ENCODE data around the gene ADAMTS9.

The ADAMTS9 gene

DNA sequence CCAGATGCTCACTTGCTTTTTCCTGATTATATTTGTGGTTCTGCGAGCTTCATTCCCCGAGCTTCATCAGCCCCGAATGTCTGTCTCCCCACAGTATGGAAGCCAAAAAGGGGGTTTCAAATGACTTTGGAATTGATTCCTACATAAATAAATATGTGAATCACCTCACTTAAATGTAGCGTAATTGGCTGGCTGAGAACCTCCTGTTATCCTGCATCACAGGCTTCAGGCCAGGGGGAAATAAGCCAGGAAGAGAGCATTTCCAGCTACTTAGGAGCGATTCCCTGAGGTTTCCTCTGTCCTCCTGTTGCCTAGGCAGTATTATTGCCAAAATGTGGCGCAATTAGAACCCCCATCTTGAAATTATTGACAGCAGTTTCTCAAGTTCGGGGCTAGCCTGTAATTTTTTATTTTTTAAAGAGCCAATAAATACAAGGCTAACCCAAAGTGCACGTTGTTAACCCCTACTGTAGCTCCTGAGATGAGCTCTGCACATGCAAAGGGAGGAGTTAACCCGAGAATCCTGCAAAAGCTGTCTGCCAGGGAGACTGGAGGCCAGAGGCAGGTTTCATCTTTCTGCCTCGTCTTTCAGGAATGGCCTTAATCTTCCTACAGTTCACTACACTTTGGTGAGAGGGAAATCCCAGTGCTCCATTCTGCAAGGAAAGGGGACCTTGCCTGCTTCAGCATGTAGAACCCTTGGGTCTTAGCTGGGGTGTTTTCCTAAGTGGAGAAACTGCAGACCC is 148.2 kb downstream of the ADAMTS9 start:
- DNase-seq (ENCODE audit: low read depth), result no peak

DNA sequence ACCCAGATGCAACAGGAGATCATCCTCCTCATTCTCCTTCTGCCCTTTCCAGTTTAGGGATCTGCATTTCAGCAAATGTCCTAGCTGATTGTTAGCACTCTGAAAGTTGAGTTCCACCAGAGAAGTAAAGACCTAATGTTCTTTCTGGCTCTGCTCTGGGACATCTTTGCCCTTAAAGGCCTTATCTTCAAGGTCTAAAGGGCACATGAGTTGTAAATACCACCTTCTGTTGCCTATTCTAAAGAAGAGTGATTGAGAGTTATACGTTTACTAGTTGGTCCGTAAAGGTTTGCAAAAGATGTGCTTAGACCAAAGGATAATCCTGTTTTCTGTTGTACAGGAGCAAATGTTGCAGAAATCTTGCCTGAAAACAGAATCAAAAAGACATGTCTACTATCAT is 151.6 kb downstream of the ADAMTS9 start:
- DNase-seq (ENCODE audit: low read depth), result no peak

DNA sequence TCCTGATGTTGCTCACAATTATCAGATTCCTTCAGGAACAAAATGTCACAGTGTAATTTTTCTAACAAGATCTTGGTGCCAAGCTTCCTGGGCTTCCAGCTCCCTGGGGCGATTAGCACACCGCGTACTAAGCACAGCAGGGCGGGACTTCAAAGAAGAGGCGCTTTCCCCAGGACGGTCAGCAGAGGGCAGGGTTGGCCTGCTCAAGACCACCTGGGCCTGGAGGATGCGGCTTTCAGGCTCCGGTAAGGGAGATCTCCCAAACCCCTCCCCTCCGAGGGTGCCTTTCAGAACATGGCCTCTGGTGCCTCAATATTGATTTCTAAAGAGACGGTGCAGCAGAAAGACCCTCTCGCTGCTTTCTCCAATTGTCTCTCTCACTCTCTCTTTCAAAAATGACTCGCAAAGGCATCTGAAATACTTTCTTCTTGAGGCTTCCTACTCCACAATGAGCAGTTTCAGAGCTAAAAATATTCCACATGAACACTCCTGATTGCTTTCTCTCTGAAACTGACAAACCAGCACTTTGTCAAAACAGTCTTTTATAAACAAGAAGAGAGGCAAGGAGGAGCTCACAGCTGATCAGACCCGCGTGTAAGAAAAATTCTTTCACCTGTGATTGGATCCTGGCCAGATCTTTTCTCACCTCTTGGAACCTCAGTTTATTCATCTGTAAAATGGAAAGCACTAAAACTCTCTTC is 154.0 kb downstream of the ADAMTS9 start:
- peak; percentile 0 for DNase-seq (ENCODE audit: low read depth)

DNA sequence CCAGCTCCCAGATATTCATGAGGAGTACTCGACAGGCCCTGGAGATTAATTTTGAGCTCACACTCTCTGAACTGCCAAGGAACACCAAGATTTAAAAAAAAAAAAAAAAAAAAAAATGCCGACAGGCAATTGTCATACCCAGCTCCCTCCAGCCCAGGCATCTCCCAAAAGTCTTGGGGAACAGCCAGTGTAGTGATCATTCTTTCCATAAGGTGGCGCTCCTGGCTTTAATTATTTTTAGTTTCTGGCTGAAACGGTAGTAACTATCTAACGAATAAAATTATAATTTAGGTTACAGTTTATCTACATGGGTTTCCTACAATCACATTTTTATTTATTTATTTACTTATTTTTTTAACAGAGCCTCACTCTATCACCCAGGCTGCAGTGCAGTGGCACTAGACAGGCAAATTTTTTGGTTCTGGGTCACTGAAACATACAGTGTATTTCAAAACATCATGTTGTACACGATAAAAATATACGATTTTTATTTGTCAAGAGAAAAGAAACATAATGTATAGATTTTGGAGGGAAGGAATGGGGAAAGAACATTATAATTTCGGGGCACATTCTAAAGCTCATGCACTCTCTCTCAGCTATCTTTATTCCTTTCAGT is 157.3 kb downstream of the ADAMTS9 start:
- DNase-seq (ENCODE audit: low read depth), result no peak

DNA sequence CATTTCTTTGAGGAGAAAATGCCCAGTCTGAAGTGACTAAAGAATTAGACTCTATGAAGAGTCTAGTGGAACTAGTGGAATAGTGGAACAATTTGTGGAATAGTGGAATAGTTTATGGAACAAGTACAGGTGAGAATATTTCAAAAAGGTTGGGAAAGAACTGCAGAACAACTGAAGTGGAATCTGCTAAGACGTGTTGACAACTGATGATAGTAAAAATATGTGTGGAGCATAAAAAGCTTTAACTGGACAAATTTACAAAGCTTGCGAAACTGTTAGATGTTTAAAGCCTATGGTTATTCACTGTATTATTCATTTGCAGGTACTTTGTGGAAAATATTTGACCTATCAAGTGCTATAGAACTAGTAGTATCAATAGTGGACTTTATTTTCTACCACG is 164.5 kb downstream of the ADAMTS9 start:
- no peak for DNase-seq (ENCODE audit: low read depth)

DNA sequence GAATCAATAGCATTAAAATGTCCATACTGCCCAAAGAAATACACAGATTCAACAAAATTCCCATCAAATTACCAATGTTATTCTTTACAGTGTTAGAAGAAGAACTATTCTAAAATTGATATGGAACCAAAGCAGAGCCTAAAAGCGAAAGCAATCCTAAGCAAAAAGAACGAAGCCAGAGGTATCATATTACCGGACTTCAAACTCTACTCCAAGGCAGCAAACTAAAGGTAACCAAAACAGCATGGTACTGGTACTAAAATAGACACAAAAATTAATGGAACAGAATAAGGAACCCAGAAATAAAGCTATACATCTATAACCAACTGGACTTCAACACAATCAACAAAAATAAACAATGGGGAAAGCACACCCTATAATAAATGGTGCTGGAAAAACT is 167.5 kb downstream of the ADAMTS9 start:
- no peak for DNase-seq (ENCODE audit: low read depth)

DNA sequence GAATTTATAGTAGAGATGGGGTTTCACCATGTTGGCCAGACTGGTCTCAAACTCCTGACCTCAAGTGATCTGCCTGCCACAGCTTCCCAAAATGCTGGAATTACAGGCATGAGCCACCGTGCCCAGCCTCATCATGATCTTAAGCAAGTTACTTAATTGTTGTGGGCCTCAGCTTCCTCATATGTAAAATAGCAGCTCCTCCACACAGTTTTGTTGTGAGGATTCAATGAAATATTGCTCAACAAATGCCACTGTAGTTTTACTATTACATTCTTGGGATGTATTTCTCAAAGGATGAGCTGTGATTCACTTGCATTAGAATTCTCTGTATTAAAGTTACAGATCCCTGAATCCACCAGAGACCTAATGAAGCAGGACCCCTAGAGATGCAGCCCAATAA is 168.8 kb downstream of the ADAMTS9 start:
- no peak for DNase-seq (ENCODE audit: low read depth)

DNA sequence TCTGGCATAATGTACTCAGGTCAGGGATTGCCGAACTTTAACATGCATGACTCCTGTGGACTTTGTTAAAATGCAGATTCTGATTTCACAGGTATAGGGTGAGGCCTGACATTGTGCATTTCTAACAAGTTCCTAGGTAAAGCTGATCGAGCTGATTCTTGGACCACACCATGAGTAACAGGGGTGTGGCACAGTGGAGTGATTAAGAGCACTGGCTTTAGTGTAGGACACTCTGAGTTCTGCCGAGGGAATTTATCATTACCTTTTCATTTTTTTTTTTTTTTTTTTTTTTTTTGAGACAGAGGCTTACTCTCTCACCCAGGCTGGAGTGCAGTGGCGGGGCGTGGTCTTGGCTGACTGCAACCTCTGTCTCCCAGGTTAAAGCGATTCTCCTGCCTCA is 169.3 kb downstream of the ADAMTS9 start:
- DNase-seq (ENCODE audit: low read depth), result no peak

DNA sequence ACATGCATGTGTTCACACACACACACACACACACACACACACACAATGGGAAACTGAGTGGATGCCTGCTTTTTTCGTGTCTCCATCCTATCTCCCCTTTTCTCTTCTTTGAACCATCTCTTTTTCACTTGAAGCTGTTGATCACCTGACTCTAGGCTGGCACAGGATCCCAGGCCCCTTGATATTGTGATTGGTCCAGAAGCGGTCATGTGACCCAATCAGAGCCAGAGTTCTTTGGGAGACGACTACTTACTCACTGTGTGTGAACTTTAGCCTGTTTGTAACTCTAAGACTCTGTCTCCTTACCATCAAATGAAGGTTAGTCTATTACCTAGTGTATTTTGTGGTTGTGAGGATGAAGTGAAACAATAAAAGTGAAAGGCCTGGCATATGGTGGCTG is 172.9 kb downstream of the ADAMTS9 start:
- DNase-seq (ENCODE audit: low read depth), result no peak

DNA sequence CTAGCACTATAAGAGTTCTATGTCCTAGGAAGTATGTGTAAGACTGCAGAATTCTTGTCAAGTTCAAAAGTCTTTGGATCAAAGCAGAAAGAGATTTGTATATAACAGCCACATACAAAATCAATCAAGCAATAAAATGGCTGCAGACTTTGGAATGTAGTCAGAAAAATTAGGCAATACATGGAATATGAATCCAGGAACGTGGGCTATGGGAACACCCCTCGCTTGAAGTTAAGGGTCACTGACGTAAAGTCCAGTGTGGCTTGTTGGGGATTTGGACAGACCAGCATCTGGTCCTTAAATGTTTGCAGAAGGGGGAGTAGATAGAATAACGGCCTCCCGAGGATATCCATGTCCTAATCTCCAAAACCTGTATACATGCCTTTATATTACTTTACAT is 178.6 kb downstream of the ADAMTS9 start:
- no peak for DNase-seq (ENCODE audit: low read depth)

DNA sequence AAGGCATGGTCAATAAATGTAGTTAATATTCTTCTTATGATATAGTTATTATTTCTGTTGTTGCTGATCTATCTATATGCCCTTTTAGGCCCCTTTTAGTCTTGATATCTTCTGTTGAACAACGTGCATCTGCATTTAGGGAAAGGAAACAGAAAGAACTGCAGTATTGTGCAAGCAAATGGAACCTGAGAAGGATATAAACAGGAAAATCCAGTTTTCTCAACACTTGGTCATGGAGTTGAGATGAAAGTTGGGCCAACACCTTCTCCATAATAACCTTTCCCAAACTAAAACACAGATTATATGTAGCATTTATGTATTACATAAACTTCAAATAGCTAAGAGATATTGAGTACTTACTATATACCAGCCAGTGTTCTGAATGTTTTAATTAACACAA is 179.7 kb downstream of the ADAMTS9 start:
- no peak for DNase-seq (ENCODE audit: low read depth)

DNA sequence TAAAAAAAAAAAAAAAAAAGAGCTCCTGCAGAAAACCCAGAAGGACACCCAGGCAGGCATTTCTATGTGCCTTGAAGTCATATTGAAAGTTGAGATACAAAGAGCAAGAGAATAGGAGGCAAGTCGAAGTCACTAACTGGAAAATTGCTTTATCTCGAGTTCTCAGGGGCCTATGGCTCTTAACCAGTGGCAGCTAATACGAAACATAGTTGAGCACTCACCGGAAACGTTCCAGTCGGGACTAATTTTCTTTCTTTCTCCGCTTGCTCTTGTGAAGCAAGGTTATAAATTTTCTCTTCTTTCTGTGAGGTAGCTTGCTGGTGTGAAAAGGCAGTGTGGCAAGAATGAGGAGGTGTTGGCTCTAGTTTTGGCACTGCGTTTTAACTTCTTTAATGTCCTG is 181.5 kb downstream of the ADAMTS9 start:
- no peak for DNase-seq (ENCODE audit: low read depth)

DNA sequence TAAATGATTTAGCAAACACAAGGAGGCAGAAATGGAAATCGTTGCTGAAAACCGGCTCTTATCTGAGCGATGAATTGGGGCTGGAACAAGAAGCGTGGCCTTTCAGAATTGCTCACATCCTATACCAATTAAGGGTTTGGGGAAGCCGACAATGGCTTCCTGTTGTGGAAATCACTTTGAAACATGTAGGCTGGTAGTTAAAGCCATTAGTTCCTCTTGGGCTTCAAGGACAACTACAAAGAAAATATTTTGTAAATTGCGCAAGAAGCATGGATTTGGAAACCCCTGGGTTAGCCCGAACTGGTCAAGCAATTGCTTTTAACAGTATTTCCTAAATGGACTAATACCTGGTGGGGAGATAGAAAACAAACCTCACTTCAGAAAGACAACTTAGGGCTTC is 182.4 kb downstream of the ADAMTS9 start:
- DNase-seq (ENCODE audit: low read depth), result no peak

DNA sequence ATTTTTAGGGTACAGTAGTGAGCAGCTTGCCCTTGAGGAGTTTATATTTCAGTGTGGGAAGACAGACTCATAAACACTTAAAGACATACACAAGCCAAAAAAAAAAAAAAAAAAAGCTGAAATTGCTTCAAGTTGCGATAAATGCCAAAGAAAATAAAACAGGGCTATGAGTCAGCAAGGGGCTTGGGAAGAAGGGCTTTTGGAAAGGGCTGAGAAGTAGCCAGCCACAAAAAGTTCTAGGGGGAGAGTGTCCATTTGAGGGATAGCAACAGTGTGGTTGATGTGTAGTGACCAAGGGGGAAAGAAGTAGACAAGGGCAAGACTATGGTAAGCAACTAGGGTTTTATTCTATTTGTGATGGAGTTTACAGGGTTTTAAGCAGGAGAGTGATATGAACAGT is 185.5 kb downstream of the ADAMTS9 start:
- DNase-seq (ENCODE audit: low read depth), result no peak

DNA sequence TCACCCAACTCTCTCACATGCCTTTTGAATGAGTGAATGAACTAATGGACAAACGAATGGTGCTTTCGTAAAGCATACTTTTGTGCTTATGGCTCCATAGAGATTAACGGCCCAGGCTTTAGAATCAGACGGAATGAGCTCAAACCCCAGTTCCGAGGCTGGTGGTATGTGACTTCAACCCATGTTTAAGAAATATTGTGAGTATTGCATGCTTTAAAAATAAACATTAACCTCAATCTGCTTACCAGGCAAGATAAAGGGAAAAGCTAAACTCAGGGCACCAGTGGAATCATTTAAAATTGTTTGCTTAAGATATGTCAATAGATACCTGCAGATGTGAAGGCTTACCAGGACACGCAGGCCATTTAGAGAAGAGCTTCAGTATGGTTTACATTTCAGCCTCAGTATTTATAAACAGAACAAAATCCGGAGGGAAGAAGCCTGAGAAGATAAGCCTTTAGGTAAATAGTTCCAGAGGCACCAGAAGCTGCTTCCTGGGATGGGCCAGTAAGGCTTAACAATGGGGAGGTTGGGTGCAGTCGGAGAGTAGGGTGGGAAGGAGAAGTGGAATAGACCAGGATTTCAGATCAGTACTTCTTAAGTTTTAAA is 186.4 kb downstream of the ADAMTS9 start:
- DNase-seq (ENCODE audit: low read depth), result no peak

DNA sequence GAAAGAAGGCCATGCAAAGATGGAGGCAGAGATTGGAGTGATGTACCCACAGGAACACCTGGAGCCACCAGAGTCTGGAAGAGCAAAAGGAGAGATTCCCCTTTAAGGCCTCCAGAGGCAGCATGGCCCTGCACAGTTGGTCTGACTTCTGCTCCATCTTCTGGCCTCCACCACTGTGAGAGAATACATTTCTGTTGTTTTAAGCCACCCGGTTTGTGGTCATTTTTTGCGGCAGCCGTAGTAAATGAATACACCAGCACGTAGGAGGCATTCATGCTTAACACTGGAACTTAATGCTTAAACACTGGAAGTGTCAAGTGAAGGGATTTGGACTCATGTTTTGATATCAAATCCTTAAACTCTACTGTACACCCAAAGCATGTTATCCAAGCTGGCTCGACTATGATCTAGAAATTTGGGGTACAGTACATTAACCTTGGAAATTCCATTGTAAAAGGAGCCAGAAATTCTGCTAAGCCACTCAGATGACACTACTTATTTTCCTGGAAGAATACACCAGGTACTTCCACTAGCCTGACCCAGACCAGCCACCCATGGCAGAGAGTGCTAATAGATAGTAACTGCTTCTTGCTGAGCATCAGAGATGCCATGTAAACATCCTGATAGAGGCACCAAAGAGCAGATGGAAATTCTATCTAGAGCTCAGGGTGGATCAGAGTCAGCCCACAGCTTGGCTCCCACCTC is 190.9 kb downstream of the ADAMTS9 start:
- DNase-seq (ENCODE audit: low read depth), result no peak

DNA sequence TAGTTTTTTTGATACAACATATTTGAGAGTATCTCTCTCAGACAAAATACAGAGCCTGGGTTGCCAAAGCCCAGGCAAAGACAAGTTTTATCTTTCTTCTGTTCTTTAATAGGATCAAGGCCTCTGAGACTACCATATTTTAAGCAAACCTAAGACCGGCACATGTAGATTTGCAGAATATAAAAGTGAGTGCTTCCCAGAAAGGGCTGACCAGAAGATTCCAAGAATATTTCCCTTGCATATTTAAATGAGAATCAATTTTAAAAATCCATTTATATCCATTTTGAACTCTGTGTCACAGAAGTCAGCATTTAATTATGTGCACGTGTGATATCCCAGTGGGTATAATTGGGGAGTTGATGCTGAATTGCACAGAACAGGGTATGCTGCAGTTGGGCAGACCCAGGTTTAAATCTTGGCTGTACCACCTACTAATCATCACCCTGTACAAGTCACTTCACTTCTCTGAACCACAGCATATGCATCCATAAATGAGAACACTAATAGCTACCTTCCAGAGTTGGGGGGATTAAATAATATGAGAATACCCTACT is 191.9 kb downstream of the ADAMTS9 start:
- DNase-seq (ENCODE audit: low read depth), result no peak

DNA sequence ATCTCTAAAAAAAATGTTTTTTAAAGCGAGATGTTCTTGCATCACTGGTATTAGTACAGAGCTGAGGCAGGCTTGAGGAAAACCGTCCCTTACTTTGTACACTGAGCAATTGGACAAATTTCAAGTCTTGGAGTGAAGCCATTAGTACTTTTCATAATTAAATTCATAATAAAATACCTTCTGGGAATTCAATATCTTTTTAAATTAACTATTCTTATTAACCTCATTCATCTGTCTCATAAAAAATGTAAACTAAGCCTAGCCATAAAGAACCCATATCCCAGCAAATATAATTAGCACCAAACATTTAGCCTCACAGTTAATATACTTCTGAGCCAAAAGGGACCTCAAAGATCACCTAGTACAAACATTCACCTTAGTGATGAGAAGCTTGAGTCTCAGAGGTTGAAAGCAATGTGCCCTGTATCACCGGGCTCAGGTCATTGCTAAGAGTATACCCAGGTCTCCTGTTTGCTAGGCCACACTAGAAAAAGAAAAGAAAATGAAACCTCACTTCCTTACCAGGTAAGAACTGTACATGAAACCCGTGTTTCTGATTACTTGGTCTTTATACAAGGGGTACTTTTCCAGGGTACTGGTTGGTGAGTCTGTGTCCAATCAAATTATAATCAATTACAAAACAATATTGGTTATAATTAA is 192.5 kb downstream of the ADAMTS9 start:
- no peak for DNase-seq (ENCODE audit: low read depth)

DNA sequence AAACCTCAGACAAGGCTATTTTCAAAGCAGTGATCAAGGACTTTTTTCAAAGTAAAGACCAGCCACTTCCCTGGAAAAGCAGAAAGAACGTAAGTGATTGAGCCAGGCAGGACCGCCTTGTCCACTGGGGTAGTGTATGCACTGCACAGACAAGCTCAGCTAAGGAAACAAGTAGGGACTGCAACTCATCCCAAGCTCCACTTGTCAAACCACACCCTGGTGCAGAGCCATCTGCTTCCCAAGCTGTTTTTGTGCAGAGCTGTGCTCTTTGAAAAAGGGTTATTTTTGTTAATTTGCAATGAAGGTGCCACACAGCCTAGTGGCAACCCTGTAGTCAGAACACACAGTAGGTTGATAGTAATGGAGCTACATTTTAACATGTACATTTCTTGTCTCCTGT is 193.3 kb downstream of the ADAMTS9 start:
- DNase-seq (ENCODE audit: low read depth), result no peak

DNA sequence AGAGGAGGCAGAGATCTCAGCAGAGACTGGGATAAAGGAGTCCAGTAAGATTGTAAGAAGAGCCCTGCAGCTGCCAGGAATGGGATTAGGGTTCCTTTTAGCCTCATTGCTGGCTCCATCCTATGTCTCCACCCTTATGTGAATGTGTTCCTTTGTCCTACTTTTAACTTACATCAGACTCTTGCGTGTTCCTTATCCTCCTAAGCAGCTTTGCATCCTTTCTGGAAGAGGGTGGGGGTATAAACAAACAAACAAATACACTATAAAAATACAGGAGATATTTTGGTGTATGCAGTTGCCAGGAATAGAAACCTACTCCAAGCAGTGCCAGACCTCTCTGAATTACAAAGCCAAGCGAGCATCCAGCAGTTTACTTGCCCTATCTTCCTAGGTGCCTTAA is 194.7 kb downstream of the ADAMTS9 start:
- no peak for DNase-seq (ENCODE audit: low read depth)

DNA sequence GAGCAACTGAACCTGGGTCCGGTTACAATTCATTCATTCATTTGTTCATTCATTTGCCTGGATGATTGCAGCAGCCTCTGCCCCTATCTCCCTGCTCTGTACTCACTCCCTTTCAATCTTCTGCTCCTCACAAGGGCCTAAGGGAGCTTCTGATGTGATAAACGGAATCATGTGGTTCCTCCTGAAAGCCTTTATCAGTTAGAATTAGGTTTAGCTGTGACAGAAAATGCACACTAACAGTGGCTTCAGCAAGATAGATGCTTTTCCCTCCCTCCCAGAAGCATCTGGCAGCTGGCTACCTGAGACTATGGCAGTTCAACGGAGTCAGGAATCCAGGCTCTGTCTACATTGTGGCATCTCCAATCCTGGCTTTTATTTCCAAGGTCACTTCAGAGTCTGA is 196.0 kb downstream of the ADAMTS9 start:
- no peak for DNase-seq (ENCODE audit: low read depth)
